Measurements from ENCODE around the gene PIP4K2A.

- TF ChIP-seq PKNOX1 (IDR thresholded peaks at IDR 0.05) (no peak), BHLHE40 (IDR thresholded peaks at IDR 0.05; ENCODE audit: borderline replicate concordance) (no peak), FOXA1 (IDR thresholded peaks at IDR 0.05) (no peak), TARDBP (IDR thresholded peaks at IDR 0.05) (no peak), ZNF384 (IDR thresholded peaks at IDR 0.05) (no peak)
These were observed 43.6 kb downstream of the PIP4K2A start for GRCh38 chr10:22670788-22671187.

Measured in HEK293T (cell line).